ENCODE results near the gene NDUFC1. TPM values are rescaled to one million over a fixed set of nuclear protein-coding genes. Genes with fewer than 3 reads are reported as not detected.
"Not testable (repeated sequence)": the region's sequence is repeated elsewhere in the genome, so short reads cannot be mapped to it uniquely, and the experiment has no call there.

NDUFC1 gene
- total and polyA plus RNA-seq, 5 donors: 167 to 382 (median 197) TPM

DNA sequence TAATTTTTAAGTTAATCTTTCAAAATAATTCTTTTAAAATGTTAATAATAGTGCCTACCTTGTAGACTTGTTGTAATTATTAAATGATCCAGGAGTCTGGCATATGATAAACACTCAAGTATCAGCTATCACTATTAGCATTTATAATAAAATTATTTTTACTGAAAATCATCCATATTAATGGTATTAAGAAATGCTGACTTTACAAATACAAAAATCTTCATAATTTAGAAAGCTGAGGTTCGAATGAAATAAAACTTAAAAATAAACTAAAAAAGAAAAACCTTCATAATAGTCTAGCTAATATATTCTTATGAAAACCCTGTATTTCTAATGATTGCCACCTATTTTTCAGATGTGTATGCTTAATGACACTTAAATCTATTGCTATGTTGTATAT, 27.5 kb downstream of the NDUFC1 start:
- intact Hi-C loops (cut with DNase I): no loop called here
- 96% methylated on average over 1 of the region's 1 CpG for WGBS
- Histone ChIP-seq H3K4me3 (ENCODE audit: low read length) (no peak overlapping the region), H3K9me3 (ENCODE audit: control insufficient read depth, low read length) (no peaks in the 10 kb centered on the region), H3K4me1 (ENCODE audit: control insufficient read depth, insufficient read depth, low read length) (no peaks in the 10 kb centered on the region), H3K27ac (ENCODE audit: low read length) (no peak overlapping the region), H3K27me3 (ENCODE audit: control insufficient read depth, insufficient read depth) (no peaks in the 10 kb centered on the region)
- DNase-seq (no peak), ATAC-seq (no peak)

DNA sequence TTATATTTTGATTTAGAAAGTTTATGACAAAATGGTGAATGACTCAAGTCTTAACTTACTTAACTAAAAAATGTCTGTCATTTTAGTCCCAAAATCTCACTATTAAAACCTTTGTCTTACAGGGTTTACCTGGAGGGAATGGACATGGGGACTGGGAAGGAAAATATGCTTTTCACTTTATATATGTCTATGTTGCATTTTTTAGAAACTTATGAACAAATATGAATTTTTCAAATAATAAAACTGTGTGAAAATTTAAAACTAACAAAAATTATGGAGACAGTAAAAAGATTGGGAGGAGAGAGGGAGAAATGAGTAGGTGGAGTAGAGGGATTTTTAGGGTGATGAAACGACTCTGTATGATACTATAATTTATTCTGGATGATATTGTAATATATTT, 28.4 kb downstream of the NDUFC1 start:
- DNase-seq (no peak), ATAC-seq (no peak)
- WGBS: 93% methylated on average over 1 of the region's 1 CpG
- Histone ChIP-seq H3K4me3 (ENCODE audit: low read length) (no peak overlapping the region), H3K27me3 (ENCODE audit: control insufficient read depth, insufficient read depth) (no peaks in the 10 kb centered on the region), H3K4me1 (ENCODE audit: control insufficient read depth, insufficient read depth, low read length) (no peaks in the 10 kb centered on the region), H3K9me3 (ENCODE audit: control insufficient read depth, low read length) (no peaks in the 10 kb centered on the region), H3K27ac (ENCODE audit: low read length) (no peak overlapping the region)
- intact Hi-C loops (cut with DNase I): no loop called here

DNA sequence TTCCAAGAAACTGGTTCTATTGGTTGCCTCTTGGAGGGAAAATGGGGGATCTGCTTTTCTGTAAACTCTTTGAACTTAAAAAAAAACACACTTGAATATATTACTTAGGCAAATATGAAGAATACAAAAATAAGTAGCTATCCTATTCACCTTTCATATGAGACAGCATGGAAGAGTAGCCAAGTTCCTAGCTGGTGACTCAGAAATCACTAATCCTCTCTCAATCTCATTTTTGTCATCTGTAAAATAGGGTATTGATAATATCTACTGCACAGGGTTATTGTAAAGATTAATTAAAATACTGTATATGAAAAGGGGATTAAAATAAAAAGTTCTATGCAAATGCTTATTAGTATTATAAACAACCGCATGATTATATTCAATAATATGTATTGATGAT, 35.0 kb downstream of the NDUFC1 start:
- Histone ChIP-seq H3K27ac (ENCODE audit: low read length) (no peak overlapping the region), H3K9me3 (ENCODE audit: control insufficient read depth, low read length) (no peaks in the 10 kb centered on the region), H3K4me1 (ENCODE audit: control insufficient read depth, insufficient read depth, low read length) (no peaks in the 10 kb centered on the region), H3K27me3 (ENCODE audit: control insufficient read depth, insufficient read depth) (no peaks in the 10 kb centered on the region), H3K4me3 (ENCODE audit: low read length) (no peak overlapping the region)
- intact Hi-C loops (cut with DNase I): no loop called here
- DNase-seq (no peak), ATAC-seq (no peak)
- WGBS: 99% methylated on average over 1 of the region's 1 CpG

DNA sequence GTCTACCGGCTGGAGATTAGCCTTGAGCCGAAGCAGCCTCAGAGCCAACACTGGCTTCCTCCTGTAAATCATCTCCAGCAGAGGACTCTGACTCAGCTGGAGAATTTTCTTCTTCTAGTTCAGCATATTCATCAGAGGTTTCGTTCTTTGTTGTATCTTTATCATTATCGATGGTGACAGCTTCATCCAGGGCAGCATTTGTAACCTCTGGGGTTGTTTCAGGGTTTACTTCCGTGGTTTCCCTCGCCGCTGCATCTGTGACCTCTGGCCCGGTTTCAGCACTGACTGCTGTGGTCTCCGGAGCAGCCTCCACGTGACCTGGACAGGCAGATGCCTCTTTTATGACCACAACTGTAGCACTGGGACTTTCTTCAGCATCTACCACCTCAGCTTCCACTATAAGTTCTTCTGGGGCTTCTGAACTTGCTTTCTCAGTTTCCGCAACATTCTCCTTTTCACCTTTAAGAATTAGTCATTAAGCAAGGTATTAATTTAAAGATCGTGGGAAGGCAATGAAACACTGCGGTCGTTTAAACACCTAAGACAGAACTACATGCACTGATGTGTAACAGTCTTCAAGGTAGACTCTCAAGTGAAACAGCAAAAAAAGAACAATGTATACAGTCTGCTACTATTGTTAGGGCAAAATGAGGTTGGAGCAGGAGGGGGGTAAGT, 35.6 kb downstream of the NDUFC1 start:
- Histone ChIP-seq H3K4me3 (ENCODE audit: low read length) (peak overlapping the region; percentile 58), H3K27ac (ENCODE audit: low read length) (peak overlapping the region; percentile 23), H3K27me3 (ENCODE audit: control insufficient read depth, insufficient read depth) (no peaks in the 10 kb centered on the region), H3K4me1 (ENCODE audit: control insufficient read depth, insufficient read depth, low read length) (no peaks in the 10 kb centered on the region), H3K9me3 (ENCODE audit: control insufficient read depth, low read length) (no peaks in the 10 kb centered on the region)
- WGBS: 20% methylated on average over 14 of the region's 14 CpGs
- intact Hi-C loops (cut with DNase I): no loop called here
- ATAC-seq (peak; percentile 84 to 93), DNase-seq (peak; percentile 59 to 88 (median 78))

DNA sequence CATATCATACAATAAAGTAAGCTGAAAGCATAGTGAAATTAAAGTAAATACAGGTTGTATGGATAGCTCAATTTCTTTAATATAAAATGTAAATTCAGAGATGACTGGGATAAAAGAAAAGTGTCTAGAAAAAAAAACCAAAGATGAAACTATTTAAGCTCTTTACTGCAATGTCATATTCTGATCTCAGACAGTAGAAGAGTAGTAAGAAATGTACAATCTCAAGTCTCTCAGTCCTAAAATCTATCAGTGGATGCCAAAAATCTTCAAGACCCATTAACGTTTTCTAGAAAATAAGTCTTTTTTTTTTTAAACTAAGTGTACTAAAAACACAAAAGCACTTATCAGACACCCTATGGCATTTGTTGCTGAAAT, 36.1 kb downstream of the NDUFC1 start:
- no peak overlapping the region for H3K27ac ChIP-seq (ENCODE audit: low read length)
- ATAC-seq (no peak), DNase-seq (no peak)
- H3K4me3 ChIP-seq (ENCODE audit: low read length): peak overlapping the region; percentile 58
- intact Hi-C loops (cut with DNase I): no loop called here
- WGBS: 0% methylated on average over 1 of the region's 1 CpG
- no peaks in the 10 kb centered on the region for H3K4me1 ChIP-seq (ENCODE audit: control insufficient read depth, insufficient read depth, low read length)
- H3K9me3 ChIP-seq (ENCODE audit: control insufficient read depth, low read length): no peaks in the 10 kb centered on the region
- H3K27me3 ChIP-seq (ENCODE audit: control insufficient read depth, insufficient read depth): no peaks in the 10 kb centered on the region

DNA sequence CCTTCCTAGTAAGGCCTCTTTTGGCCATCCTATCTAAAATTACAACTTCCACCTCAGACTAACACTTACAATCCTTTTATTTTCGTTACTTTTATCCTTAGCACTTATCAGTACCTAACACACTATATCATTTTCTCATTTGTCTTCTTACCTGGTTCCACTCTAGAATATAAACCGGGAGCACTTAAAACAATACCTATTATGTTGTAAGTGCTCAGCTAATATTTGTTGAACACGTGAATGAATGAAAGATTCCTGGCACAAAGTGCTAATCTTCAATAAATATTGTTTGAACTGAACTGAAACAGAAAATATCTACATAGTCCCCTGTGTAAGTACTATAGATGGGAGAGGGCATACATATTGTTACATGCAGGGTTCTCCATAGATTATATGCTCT, 36.6 kb downstream of the NDUFC1 start:
- Histone ChIP-seq H3K27ac (ENCODE audit: low read length) (no peak overlapping the region), H3K4me1 (ENCODE audit: control insufficient read depth, insufficient read depth, low read length) (no peaks in the 10 kb centered on the region), H3K9me3 (ENCODE audit: control insufficient read depth, low read length) (no peaks in the 10 kb centered on the region), H3K4me3 (ENCODE audit: low read length) (no peak overlapping the region), H3K27me3 (ENCODE audit: control insufficient read depth, insufficient read depth) (no peaks in the 10 kb centered on the region)
- intact Hi-C loops (cut with DNase I): no loop called here
- WGBS: 64% methylated on average over 3 of the region's 3 CpGs
- ATAC-seq (no peak), DNase-seq (no peak)

DNA sequence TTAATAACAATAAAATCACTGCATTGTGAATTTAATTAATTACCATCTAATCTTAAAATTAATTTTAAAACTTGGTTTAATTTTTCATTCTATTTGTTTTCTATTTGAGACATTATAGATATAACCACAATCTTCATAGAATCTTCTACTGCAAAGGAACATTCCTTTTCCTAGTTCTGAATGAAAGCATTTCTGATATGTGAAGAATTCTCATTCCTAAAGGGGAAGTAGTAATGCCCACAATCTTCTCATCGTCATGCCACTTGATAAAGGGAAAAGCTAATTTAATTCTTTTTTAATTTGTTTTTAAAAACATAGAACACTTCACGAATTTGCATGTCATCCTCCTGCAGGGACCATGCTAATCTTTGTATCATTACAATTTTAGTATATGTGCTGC, 45.9 kb downstream of the NDUFC1 start:
- Histone ChIP-seq H3K27ac (ENCODE audit: low read length) (no peak overlapping the region), H3K27me3 (ENCODE audit: control insufficient read depth, insufficient read depth) (peaks cover 2% of the 10 kb centered on the region), H3K4me1 (ENCODE audit: control insufficient read depth, insufficient read depth, low read length) (no peaks in the 10 kb centered on the region), H3K4me3 (ENCODE audit: low read length) (no peak overlapping the region), H3K9me3 (ENCODE audit: control insufficient read depth, low read length) (no peaks in the 10 kb centered on the region)
- 45% methylated on average over 2 of the region's 2 CpGs for WGBS
- DNase-seq: no peak
- no peak for ATAC-seq
- intact Hi-C loops (cut with DNase I): no loop called here

DNA sequence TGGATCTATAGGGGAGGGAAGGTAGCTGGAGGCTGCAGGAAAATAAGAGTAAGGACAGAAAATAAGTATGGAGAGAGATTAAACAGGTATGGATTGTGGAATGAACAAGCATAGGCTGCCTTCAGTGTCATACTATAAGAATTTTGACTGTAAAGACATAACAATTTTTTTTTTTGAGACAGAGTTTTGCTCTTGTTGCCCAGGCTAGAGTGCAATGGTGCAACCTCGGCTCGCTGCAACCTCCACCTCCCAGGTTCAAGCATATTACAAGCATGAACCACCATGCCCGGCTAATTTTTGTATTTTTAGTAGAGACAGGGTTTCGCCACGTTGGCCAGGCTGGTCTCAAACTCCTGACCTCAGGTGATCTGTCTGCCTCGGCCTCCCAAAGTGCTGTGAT, 46.7 kb downstream of the NDUFC1 start:
- H3K4me1 ChIP-seq (ENCODE audit: control insufficient read depth, insufficient read depth, low read length); H3K27ac ChIP-seq (ENCODE audit: low read length); DNase-seq; H3K4me3 ChIP-seq (ENCODE audit: low read length); ATAC-seq; H3K9me3 ChIP-seq (ENCODE audit: control insufficient read depth, low read length); intact Hi-C loops (cut with DNase I); H3K27me3 ChIP-seq (ENCODE audit: control insufficient read depth, insufficient read depth): not testable (repeated sequence)
- WGBS: 92% methylated on average over 6 of the region's 6 CpGs

DNA sequence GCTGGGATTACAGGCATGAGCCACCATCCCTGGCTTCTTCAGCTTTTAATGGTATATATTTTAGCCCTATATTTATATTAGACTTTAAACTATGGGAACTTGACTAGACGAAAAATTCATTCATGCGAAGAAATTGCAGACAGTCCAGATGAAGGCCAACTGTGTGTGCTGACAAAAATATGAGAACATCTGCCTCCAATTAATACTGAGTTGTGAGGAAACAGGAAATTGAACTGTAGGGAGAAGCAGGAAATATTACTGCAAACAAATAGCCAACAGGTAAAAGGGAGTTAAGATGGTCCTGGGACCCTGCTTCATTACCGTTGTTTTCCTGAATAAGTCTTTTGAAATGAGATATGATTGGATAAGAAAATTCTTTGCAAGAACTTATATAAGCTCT, 48.6 kb downstream of the NDUFC1 start:
- Histone ChIP-seq H3K27ac (ENCODE audit: low read length) (no peak overlapping the region), H3K4me1 (ENCODE audit: control insufficient read depth, insufficient read depth, low read length) (no peaks in the 10 kb centered on the region), H3K4me3 (ENCODE audit: low read length) (no peak overlapping the region), H3K27me3 (ENCODE audit: control insufficient read depth, insufficient read depth) (peaks cover 2% of the 10 kb centered on the region), H3K9me3 (ENCODE audit: control insufficient read depth, low read length) (no peaks in the 10 kb centered on the region)
- WGBS: 69% methylated on average over 3 of the region's 3 CpGs
- intact Hi-C loops (cut with DNase I): no loop called here
- no peak for DNase-seq
- no peak for ATAC-seq

DNA sequence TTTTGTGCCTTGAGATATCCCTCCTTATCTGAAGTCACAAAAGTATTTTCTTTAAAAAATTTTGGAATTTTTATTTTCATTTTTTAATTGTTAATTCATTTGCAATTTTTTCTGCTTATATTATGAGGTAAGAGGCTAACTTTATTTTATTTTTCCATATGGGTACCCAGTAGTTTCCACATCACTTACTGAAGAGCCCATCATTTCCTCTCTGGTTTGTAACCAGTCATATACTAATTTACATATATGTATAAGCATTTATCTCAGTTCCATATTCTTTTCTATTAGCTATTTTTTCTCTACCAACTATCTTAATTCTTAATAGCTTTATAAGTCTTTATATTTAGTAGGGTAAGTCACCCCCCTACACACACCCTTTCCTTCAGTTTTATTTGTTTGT, 49.2 kb downstream of the NDUFC1 start:
- Histone ChIP-seq H3K27ac (ENCODE audit: low read length) (no peak overlapping the region), H3K9me3 (ENCODE audit: control insufficient read depth, low read length) (no peaks in the 10 kb centered on the region), H3K27me3 (ENCODE audit: control insufficient read depth, insufficient read depth) (peaks cover 2% of the 10 kb centered on the region), H3K4me3 (ENCODE audit: low read length) (no peak overlapping the region), H3K4me1 (ENCODE audit: control insufficient read depth, insufficient read depth, low read length) (no peaks in the 10 kb centered on the region)
- intact Hi-C loops (cut with DNase I): no loop called here
- DNase-seq: no peak
- ATAC-seq: no peak

DNA sequence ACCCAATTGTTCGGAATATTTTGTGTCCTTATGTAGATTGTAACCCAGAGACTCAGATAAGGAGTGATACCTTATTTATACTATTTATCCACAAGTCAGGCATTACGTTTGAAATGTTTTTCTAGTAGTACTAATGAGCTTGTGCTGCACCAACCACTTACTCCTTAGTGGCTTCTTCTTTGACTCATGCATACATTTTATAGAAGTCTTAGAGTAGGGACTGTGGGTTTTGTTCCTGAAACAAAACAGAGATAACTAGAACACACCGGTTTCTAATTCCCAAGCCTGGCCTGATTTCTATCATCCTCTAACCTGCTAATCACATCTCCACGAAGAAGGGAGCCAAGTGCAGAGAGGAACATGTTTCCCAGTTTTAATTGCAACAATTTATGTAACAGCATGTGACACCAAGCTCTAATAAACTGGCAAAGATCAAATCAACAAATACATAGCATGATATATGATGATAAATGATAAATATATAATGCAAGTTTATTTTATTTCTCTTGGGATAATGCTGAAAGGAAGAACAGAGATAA, 54.5 kb downstream of the NDUFC1 start:
- no peak overlapping the region for H3K4me3 ChIP-seq (ENCODE audit: low read length)
- WGBS: 73% methylated on average over 4 of the region's 4 CpGs
- H3K9me3 ChIP-seq (ENCODE audit: control insufficient read depth, low read length): no peaks in the 10 kb centered on the region
- H3K27me3 ChIP-seq (ENCODE audit: control insufficient read depth, insufficient read depth): no peaks in the 10 kb centered on the region
- no peak for DNase-seq
- no peak for ATAC-seq
- H3K4me1 ChIP-seq (ENCODE audit: control insufficient read depth, insufficient read depth, low read length): peaks cover 3% of the 10 kb centered on the region
- intact Hi-C loops (cut with DNase I): no loop called here
- no peak overlapping the region for H3K27ac ChIP-seq (ENCODE audit: low read length)

DNA sequence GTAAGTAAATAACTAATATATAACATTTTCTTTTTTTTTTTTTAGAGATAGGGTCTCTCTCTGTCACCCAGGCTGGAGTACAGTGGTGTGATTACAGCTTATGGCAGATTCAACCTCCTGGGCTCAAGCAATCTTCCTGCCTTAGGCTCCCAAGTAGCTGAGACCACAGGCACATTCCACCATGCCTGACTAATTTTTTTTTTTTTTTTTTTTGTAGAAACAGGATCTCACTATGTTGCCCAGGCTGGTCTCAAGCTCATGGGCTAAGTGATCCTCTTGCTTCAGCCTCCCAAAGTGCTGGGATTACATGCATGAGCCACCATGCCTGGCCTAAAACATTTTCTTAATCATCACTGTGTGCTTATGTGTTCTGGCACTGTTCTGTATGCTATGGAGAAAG, 55.0 kb downstream of the NDUFC1 start:
- intact Hi-C loops (cut with DNase I): no loop called here

More for the DNA sequence above, 55.0 kb downstream of the NDUFC1 start:
- no peak for ATAC-seq
- DNase-seq: no peak
- H3K27ac ChIP-seq (ENCODE audit: low read length): no peak overlapping the region
- no peaks in the 10 kb centered on the region for H3K27me3 ChIP-seq (ENCODE audit: control insufficient read depth, insufficient read depth)
- no peaks in the 10 kb centered on the region for H3K9me3 ChIP-seq (ENCODE audit: control insufficient read depth, low read length)
- no peak overlapping the region for H3K4me3 ChIP-seq (ENCODE audit: low read length)
- peaks cover 3% of the 10 kb centered on the region for H3K4me1 ChIP-seq (ENCODE audit: control insufficient read depth, insufficient read depth, low read length)
